Omental fat pad (tissue), 4 donors: ENCODE measurements around the gene FBXO38. TPM values are rescaled to one million over a fixed set of nuclear protein-coding genes. Genes with fewer than 3 reads are reported as not detected.

Experiments used
- ATAC-seq: fragments of 150-250 bp; one replicate; pipeline ENCODE4 v1.9.1; 2016; ENCODE audit warnings: mild to moderate bottlenecking, moderate library complexity; ENCODE audit not compliant: low FRiP score
- DNase-seq: peaks from one replicate; pipeline ENCODE4 v3.0.0-alpha.2; 2019; ENCODE audit warnings: low spot score
- CTCF ChIP-seq, 3 donors: fragments of 450-650 bp; IDR thresholded peaks; one replicate each; pipeline ENCODE4 v1.5.1; 2016 to 2017; ENCODE audit warnings: antibody characterized with exemption in 3 of 3, mild to moderate bottlenecking in 3 of 3, moderate library complexity in 2 of 3
- total RNA-seq, 4 donors: library from RNA; depleted of rRNA; stranded (reverse); fragments of >200 nt; gene quantifications; one replicate each; pipeline ENCODE4 v1.1.0, GENCODE V29; 2016

Gene FBXO38
- total RNA-seq, 4 donors from 2014 or later = 27.1 to 82.5 (median 53.6) TPM

DNA sequence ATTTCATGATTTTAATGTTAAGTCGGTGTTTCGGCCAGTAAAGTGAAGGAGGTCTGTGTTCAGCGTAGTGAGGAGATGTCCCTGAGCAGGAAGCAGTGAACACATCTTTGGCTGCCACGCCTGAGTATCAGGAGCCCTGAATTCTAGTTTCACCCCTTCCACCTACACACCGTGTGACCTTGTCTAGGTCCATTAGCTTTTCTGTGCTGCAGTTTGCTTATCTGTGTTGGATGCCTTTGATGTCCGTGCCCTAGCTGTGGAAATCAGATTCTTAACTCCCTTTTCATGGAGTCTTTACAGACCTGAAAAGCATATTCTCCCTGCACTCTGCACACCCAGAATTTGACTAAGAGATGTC is 601 bp downstream of the FBXO38 start:
- TF ChIP-seq CTCF (IDR thresholded peaks at IDR 0.05) = no peak
- peak; percentile 26 for ATAC-seq
- no peak for DNase-seq

- ATAC-seq (no peak), DNase-seq (no peak)
- no peak for TF ChIP-seq CTCF (IDR thresholded peaks at IDR 0.05)
Observed at GRCh38 chr5:148385094-148385493, 1.3 kb downstream of the FBXO38 start.

DNA sequence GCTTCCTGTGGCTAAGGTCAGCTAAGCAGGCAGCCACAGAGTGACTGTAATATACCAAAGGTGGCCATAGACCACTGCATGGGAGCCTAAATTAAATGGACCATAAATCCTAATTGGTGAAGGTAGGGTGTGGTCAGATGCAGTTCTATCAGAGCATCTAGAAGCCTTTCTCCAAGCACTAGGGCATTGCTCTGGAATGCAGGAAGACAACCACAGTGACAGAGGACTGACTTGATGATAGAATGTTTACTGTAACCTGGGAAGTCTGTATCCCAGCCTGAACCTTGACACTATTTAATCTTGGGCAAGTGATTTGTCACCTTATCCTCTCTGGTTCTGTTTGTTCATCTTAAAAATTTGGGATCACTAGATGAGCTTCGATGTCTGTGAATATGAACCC is 2.3 kb downstream of the FBXO38 start:
- TF ChIP-seq CTCF (IDR thresholded peaks at IDR 0.05) = no peak
- DNase-seq (no peak), ATAC-seq (no peak)

GRCh38 chr5:148387325-148387724 is 3.6 kb downstream of the FBXO38 start:
- TF ChIP-seq CTCF (IDR thresholded peaks at IDR 0.05) = no peak
- ATAC-seq (no peak), DNase-seq (no peak)

GRCh38 chr5:148388696-148389095 is 4.9 kb downstream of the FBXO38 start:
- no peak for DNase-seq
- TF ChIP-seq CTCF (IDR thresholded peaks at IDR 0.05) = no peak

GRCh38 chr5:148390914-148391313 is 7.2 kb downstream of the FBXO38 start:
- DNase-seq = no peak
- no peak for TF ChIP-seq CTCF (IDR thresholded peaks at IDR 0.05)
- ATAC-seq = no peak

More at GRCh38 chr5:148388696-148389095, 4.9 kb downstream of the FBXO38 start:
- no peak for ATAC-seq

DNA sequence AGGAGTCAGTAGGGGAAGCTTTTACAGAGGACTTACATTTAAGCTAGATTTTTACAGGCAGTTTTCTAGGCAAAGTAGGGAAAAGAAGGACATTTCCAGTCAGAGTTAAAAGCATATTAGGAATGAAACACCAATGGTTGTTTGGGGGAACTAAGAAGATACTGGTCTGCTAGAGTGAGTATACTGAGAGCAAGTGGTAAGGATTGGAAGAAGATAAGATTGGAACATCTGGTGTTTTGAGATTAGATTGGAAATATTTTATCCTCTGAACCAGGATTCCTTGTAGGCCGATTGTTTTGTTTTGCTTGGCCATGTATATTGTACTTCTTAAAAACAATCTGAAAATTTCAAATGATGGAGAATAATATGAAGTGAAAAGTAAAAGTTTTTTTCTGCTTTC is 7.7 kb downstream of the FBXO38 start:
- no peak for TF ChIP-seq CTCF (IDR thresholded peaks at IDR 0.05)
- ATAC-seq (no peak), DNase-seq (no peak)
